Cortex of kidney (tissue), 1 donor: ENCODE results near the gene RGS19.

ENCODE experiments used
- DNase-seq: peaks from one replicate; lab custom pipeline; 2025; lab: John Stamatoyannopoulos, UW

The RGS19 gene

GRCh38 chr20:64035066-64035932, 44.0 kb downstream of the RGS19 start:
- no peak for DNase-seq

- DNase-seq = no peak
These were observed 45.3 kb downstream of the RGS19 start for GRCh38 chr20:64033981-64034493.

DNA sequence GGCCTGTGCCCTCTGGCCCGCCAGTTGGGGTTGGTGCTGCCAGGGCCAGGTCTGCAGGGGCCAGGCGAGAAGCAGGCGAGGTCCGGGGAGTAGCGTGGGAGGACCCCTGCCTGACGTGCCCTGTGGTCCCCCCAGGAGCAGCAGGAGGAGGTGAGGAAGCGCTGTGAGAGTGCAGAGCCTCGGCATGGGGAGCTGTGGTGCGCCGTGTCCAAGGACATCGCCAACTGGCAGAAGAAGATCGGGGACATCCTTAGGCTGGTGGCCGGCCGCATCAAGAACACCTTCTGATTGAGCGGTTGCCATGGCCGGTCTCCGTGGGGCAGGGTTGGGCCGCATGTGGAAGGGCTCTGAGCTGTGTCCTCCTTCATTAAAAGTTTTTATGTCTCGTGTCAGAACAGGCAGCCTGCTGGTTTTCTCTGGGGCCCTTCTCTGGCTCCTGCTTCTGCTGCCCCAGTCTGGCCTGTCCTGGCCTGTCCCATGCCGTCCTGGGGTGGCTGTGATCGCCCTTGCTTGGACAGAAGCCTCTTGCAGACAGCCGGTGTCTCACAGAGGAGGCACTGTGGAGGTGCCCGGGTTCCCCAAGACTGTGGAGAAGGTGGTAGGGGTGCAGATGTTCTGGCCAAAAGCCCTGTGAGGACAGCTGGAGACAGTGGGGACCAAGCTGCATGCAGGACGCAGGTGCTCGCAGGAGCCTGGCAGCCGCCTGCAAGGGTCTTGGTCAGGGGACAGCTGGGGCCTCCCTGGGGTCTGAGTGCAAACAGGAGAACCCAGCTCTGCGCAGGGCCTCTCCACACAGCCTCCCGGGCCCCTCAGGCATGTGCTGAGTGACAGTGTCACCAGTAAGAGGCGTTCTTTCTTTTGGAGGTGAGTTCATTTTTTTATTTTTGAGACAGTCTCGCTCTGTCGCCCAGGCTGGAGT, 46.4 kb downstream of the RGS19 start:
- DNase-seq = no peak

DNA sequence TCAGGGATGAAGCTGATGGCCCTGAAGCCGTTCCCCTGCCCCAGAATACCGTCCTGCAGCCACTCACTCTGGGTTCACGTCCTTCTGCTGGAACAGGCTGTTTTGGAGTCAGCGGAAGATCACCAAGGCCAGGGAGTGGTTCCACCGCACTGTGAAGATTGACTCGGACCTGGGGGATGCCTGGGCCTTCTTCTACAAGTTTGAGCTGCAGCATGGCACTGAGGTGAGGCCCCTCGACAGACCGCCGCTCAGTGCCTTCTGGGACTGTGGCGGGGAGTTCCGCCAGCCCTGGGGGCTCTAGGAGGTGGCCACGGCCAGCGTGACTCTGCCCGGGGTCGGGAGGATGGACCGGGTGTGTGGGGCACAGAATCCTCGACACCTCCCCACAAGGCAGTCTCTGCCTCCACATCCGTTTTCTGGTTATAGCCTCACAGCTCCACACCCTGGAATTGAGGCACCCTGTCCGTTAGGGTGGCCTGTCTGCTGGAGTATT, 47.5 kb downstream of the RGS19 start:
- no peak for DNase-seq

DNA sequence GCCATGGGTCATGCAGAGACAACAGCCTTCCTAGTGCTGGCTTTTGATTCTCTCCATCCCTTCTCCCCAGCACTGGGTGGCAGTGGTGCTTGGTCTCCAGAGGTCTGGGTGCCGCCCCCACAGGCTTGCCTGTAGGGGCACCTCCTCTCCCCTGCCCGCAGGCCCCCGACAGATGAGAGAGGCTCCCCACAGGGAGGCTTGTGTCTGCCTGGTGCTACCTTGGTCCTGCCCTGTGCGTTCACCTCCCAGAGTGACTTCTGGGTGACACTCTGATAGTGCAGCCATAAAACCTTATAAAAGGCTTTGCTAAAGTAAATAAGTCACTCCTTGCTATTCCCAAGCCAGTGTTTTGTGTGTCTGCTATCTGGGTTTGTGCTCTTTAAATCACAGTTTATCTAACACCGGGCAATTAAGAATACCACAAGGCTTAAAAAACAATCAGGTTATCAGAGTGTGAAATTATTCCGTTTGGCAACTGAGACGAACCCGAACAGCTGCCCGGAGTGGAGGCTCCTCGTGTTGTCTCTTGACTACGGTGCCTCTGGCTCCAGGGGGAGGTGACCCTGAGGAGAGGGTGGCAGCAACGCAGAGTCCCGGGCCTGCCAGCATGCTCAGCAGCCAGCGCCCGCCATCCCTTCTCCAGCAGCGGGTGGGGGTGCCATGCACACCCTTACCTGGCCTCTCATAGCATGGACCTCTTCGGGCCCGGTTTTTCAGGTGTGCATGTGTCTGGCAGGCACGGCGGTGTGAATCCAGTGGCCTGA, 48.8 kb downstream of the RGS19 start:
- DNase-seq = no peak

DNA sequence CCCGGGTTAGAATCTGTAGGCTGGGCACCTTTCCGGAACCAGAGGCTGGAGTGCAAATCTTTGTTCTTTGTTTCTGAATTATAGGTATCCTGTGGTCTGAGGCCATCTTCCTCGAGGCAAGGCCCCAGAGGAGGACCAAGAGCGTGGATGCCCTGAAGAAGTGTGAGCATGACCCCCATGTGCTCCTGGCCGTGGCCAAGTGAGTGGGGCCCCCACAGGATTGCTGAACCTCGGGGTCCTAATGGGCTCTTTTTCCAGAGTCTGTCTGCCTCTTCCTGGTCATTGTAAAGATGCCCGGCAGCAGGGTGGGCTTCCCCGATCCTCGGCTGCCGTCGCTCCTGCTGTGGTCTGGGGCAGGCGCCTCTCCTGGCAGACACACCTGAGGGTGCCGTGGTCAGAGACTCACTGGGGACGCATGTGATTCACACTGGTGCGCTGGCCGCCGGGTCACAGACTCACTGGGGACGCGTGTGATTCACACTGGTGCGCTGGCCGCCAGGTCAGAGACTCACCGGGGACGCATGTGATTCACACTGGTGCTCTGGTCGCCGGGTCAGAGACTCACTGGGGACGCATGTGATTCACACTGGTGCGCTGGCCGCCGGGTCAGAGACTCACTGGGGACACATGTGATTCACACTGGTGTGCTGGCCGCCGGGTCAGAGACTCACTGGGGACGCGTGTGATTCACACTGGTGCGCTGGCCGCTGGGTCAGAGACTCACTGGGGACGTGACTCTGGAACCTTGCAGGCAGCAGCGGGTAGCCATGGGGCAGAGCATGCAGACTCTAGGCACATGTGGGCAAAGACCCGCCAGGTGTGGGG, 49.8 kb downstream of the RGS19 start:
- no peak for DNase-seq

- no peak for DNase-seq
These were observed 51.2 kb downstream of the RGS19 start for GRCh38 chr20:64027981-64028685.

DNA sequence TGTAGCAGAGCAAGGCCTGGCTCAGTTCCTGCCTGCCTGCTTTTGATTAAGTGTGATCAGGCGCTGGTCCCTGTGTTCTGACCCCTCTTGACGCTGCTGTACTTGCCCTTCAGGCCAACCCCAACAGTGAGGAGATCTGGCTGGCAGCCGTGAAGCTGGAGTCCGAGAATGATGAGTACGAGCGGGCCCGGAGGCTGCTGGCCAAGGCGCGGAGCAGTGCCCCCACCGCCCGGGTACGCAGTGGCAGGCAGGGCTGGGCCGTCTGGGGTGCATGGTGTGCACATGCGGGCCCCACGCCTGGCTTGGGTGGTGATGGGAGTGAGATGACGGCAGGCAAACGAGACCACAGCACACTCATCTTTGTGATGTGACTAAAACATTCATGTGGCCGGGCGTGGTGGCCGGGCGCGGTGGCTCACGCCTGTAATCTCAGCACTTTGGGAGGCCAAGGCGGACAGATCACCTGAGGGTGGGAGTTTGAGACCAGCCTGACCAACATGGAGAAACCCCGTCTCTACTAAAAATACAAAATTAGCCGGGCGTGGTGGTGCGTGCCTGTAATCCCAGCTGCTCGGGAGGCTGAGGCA, 53.4 kb downstream of the RGS19 start:
- DNase-seq = no peak

GRCh38 chr20:64025101-64025825, 54.1 kb downstream of the RGS19 start:
- no peak for DNase-seq

DNA sequence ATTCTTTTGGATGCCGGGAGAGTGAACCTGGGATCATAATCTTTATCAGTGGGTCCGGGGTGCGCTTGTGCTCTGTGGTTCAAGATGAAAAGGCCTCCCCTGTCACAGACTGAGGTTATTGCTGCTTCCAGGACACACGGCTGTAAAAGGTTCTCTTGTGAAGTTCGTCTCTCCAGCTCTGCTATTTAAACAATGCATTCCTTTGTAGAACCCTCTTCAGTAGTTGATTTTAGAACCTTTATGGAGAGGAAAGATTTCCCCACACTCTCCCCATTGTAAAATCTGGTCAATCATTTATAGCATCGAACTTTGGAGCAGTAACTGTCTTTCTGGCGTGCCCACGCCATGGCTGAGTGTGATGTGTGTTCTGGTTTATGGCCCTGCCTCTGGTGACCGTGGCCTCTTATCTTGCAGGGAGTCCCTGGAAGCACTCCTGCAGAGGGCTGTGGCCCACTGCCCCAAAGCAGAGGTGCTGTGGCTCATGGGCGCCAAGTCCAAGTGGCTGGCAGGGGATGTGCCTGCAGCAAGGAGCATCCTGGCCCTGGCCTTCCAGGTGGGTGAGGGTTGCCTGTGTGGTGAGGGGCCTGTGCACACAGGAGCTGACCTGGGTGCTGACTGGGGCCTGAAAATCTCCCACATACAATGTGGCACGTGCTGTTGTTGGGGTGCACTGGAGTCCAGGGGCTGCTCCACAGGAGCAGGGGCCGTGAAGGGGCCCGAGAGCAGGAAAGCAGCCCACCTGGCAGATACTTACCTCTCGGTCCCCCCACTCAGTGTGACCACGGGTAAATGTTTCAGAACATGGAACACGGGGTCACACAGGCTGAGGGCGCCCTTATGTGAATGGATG, 55.0 kb downstream of the RGS19 start:
- DNase-seq = no peak

GRCh38 chr20:64023361-64024140, 55.8 kb downstream of the RGS19 start:
- no peak for DNase-seq
